Vagina (tissue), 2 donors: Measurements from ENCODE around the gene MSRB1. TPM values are rescaled to one million over a fixed set of nuclear protein-coding genes. Genes with fewer than 3 reads are reported as not detected.
A peak's percentile ranks its signal among the peaks of the same experiment; 100 is the strongest.

Source experiments
- DNase-seq, 2 donors: peaks; one replicate each; pipeline ENCODE4 v3.0.0-alpha.2; 2017; ENCODE audit errors: extremely low spot score in 2 of 2
- H3K27ac ChIP-seq: fragments of 200-600 bp; sonication (generic); one replicate; pipeline ENCODE4 v1.5.1; 2019
- H3K27me3 ChIP-seq: fragments of 200-600 bp; sonication (generic); one replicate; pipeline ENCODE4 v1.5.1; 2019
- H3K36me3 ChIP-seq, 2 donors: fragments of 200-600 bp; sonication (generic); one replicate each; pipeline ENCODE4 v1.5.1; 2017 to 2019
- H3K4me1 ChIP-seq: fragments of 200-600 bp; sonication (generic); one replicate; pipeline ENCODE4 v1.5.1; 2019
- H3K4me3 ChIP-seq, 2 donors: fragments of 200-600 bp; sonication (generic); 1 replicate in 1 of 2; 2 replicates in 1 of 2; pipeline ENCODE4 v1.5.1; 2016 to 2019
- H3K9me3 ChIP-seq: fragments of 200-600 bp; sonication (generic); one replicate; pipeline ENCODE4 v1.5.1; 2019
- CTCF ChIP-seq, 3 experiments: fragments of 450-650 bp in 2 of 3; fragments of 200-600 bp in 1 of 3; sonication (generic) in 1 of 3; IDR thresholded peaks; one replicate each; pipeline ENCODE4 v1.5.1; 2017 to 2019; ENCODE audit warnings: antibody characterized with exemption in 3 of 3, mild to moderate bottlenecking in 2 of 3, moderate library complexity in 2 of 3
- POLR2A ChIP-seq, 2 donors: fragments of 450-650 bp; IDR thresholded peaks; one replicate each; pipeline ENCODE4 v1.6.1; 2017; ENCODE audit warnings: antibody characterized with exemption in 2 of 2, mild to moderate bottlenecking in 2 of 2, moderate library complexity in 2 of 2
- POLR2AphosphoS5 ChIP-seq, 2 donors: sonication (generic); formaldehyde crosslinking; IDR thresholded peaks; one replicate each; pipeline ENCODE4 v1.9.0; 2017; ENCODE audit warnings: antibody characterized with exemption in 2 of 2, mild to moderate bottlenecking in 2 of 2, low read depth in 1 of 2; ENCODE audit not compliant: insufficient read depth in 1 of 2
- intact Hi-C: fragments of 100-400 bp; cut with DNase I; formaldehyde crosslinking; loops from one replicate; pipeline ENCODE4 v1.15.1; 2023
- small RNA-seq: library from RNA; depleted of rRNA; stranded (forward); fragments of <200 nt; gene quantifications from one replicate; pipeline ENCODE3, GENCODE V24; 2016
- total RNA-seq: library from RNA; depleted of rRNA; stranded (reverse); fragments of >200 nt; gene quantifications from one replicate; pipeline ENCODE4 v1.2.3, GENCODE V29; 2016

Gene MSRB1
- total RNA-seq, 1 donor from 2014 or later = 53.0 TPM

GRCh38 chr16:1895949-1896675 lies 46.9 kb downstream of the MSRB1 start:
- Histone ChIP-seq H3K27ac (no peak overlapping the region), H3K4me3 (no peak overlapping the region), H3K27me3 (no peaks in the 10 kb centered on the region), H3K9me3 (no peaks in the 10 kb centered on the region), H3K4me1 (no peaks in the 10 kb centered on the region), H3K36me3 (no peaks in the 10 kb centered on the region)
- TF ChIP-seq POLR2AphosphoS5 (IDR thresholded peaks at IDR 0.05; ENCODE audit: insufficient read depth in 1 of 2, low read depth in 1 of 2) = peak in 1 of 2 donors; percentile 39
- TF ChIP-seq CTCF (IDR thresholded peaks at IDR 0.05) = no peak
- TF ChIP-seq POLR2A (IDR thresholded peaks at IDR 0.05) = no peak
- intact Hi-C loops = no loop called here
- DNase-seq = peak in 1 of 2 donors; percentile 82

- TF ChIP-seq CTCF (IDR thresholded peaks at IDR 0.05) = no peak
- TF ChIP-seq POLR2A (IDR thresholded peaks at IDR 0.05) = no peak
- TF ChIP-seq POLR2AphosphoS5 (IDR thresholded peaks at IDR 0.05; ENCODE audit: insufficient read depth in 1 of 2, low read depth in 1 of 2) = no peak
- H3K27ac ChIP-seq = no peak overlapping the region
- H3K9me3 ChIP-seq = no peaks in the 10 kb centered on the region
- H3K36me3 ChIP-seq = no peaks in the 10 kb centered on the region
- no peaks in the 10 kb centered on the region for H3K4me1 ChIP-seq
- intact Hi-C loops = no loop called here
- no peaks in the 10 kb centered on the region for H3K27me3 ChIP-seq
- H3K4me3 ChIP-seq = no peak overlapping the region
- DNase-seq = no peak
Measured at GRCh38 chr16:1895068-1895467, 47.9 kb downstream of the MSRB1 start.

GRCh38 chr16:1890708-1891050 lies 52.3 kb downstream of the MSRB1 start:
- Histone ChIP-seq H3K27me3 (no peaks in the 10 kb centered on the region), H3K36me3 (no peaks in the 10 kb centered on the region), H3K4me1 (no peaks in the 10 kb centered on the region), H3K27ac (no peak overlapping the region), H3K4me3 (no peak overlapping the region), H3K9me3 (no peaks in the 10 kb centered on the region)
- TF ChIP-seq CTCF (IDR thresholded peaks at IDR 0.05) = no peak
- TF ChIP-seq POLR2A (IDR thresholded peaks at IDR 0.05) = no peak
- TF ChIP-seq POLR2AphosphoS5 (IDR thresholded peaks at IDR 0.05; ENCODE audit: insufficient read depth in 1 of 2, low read depth in 1 of 2) = no peak
- no peak for DNase-seq
- intact Hi-C loops = no loop called here

- Histone ChIP-seq H3K4me3 (no peak overlapping the region), H3K4me1 (no peaks in the 10 kb centered on the region), H3K27me3 (no peaks in the 10 kb centered on the region), H3K9me3 (no peaks in the 10 kb centered on the region), H3K27ac (no peak overlapping the region), H3K36me3 (no peaks in the 10 kb centered on the region)
- no peak for DNase-seq
- TF ChIP-seq CTCF (IDR thresholded peaks at IDR 0.05) (no peak), POLR2AphosphoS5 (IDR thresholded peaks at IDR 0.05; ENCODE audit: insufficient read depth in 1 of 2, low read depth in 1 of 2) (no peak), POLR2A (IDR thresholded peaks at IDR 0.05) (no peak)
- intact Hi-C loops = no loop called here
Measured at GRCh38 chr16:1890024-1890707, 52.8 kb downstream of the MSRB1 start.

Small RNA genes within 50 kb of the gene (small RNA-seq; reads per million reads assigned to genes)
- gene AC005363.2 (not detected), gene SNORA10 (not detected), gene SNORA64 (not detected)

Other genes starting within 250 kb of the MSRB1 start
- gene MAPK8IP3, start 237.0 kb downstream of the MSRB1 start, total RNA-seq = 44.9 TPM
- 96.0 TPM for gene NME3, start 171.7 kb downstream of the MSRB1 start, total RNA-seq
- 13.5 TPM for gene EME2, start 170.4 kb downstream of the MSRB1 start, total RNA-seq
- gene MRPS34, start 170.1 kb downstream of the MSRB1 start, total RNA-seq = 89.6 TPM
- 75.9 TPM for gene SPSB3, start 160.6 kb downstream of the MSRB1 start, total RNA-seq
- 40.8 TPM for gene NUBP2, start 160.2 kb downstream of the MSRB1 start, total RNA-seq
- not detected for gene IGFALS, start 149.5 kb downstream of the MSRB1 start, total RNA-seq
- 71.5 TPM for gene HAGH, start 116.4 kb downstream of the MSRB1 start, total RNA-seq
- 53.5 TPM for gene FAHD1, start 116.0 kb downstream of the MSRB1 start, total RNA-seq
- not detected for gene MEIOB, start 71.0 kb downstream of the MSRB1 start, total RNA-seq
- 4.4 TPM for gene HS3ST6, start 24.8 kb downstream of the MSRB1 start, total RNA-seq
- not detected for gene RPL3L, start 11.5 kb upstream of the MSRB1 start, total RNA-seq
- 132 TPM for gene NDUFB10, start 16.3 kb upstream of the MSRB1 start, total RNA-seq
- 3,117 TPM for gene RPS2, start 21.6 kb upstream of the MSRB1 start, total RNA-seq
- not detected for gene RNF151, start 23.7 kb upstream of the MSRB1 start, total RNA-seq
- 44.2 TPM for gene TBL3, start 28.9 kb upstream of the MSRB1 start, total RNA-seq
- gene NOXO1, start 38.3 kb upstream of the MSRB1 start, total RNA-seq = 1.2 TPM
- gene GFER, start 41.0 kb upstream of the MSRB1 start, total RNA-seq = 11.5 TPM
- gene SYNGR3, start 46.8 kb upstream of the MSRB1 start, total RNA-seq = 8.3 TPM
- 51.8 TPM for gene ZNF598, start 66.6 kb upstream of the MSRB1 start, total RNA-seq
- not detected for gene NPW, start 76.6 kb upstream of the MSRB1 start, total RNA-seq
- gene NHERF2, start 83.7 kb upstream of the MSRB1 start, total RNA-seq = 44.7 TPM
- 28.5 TPM for gene NTHL1, start 104.6 kb upstream of the MSRB1 start, total RNA-seq
- 78.6 TPM for gene TSC2, start 104.8 kb upstream of the MSRB1 start, total RNA-seq
- 153 TPM for gene PKD1, start 192.7 kb upstream of the MSRB1 start, total RNA-seq
- 1.5 TPM for gene RAB26, start 205.4 kb upstream of the MSRB1 start, total RNA-seq
- gene TRAF7, start 212.6 kb upstream of the MSRB1 start, total RNA-seq = 38.8 TPM